Measurements from ENCODE around the gene CHFR.
"Not testable (repeated sequence)": the region's sequence is repeated elsewhere in the genome, so short reads cannot be mapped to it uniquely, and the experiment has no call there.

CHFR gene

DNA sequence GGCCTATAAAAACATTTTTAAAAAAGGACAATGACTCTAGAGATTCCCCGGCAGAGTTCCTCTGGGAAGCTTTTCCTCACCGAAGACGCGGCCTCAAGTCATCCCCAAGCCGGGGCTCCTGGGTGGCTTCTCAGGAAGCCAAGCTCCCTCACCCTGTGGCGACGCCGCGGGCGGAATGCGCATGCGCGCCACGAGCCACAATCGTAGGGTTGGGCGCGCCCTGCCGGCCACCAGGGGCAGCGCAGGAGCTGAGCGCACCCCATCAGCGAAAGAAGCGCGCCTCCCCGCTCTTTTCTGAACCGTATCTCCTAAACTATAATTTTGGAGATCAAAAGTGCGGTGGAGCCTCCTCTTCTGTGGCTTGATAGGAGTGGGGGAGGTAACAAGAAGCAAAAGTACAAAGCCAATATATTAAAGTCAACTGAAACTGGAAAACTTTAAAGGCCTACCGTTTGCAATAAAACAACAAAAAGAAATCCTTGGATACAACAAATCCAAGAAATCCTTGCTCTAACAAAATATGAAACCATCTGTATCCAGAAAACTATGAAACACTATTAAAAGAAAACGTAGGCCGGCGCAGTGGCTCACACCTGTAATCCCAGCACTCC is 17.4 kb upstream of the CHFR start:
- TF ChIP-seq, protein P1, sequence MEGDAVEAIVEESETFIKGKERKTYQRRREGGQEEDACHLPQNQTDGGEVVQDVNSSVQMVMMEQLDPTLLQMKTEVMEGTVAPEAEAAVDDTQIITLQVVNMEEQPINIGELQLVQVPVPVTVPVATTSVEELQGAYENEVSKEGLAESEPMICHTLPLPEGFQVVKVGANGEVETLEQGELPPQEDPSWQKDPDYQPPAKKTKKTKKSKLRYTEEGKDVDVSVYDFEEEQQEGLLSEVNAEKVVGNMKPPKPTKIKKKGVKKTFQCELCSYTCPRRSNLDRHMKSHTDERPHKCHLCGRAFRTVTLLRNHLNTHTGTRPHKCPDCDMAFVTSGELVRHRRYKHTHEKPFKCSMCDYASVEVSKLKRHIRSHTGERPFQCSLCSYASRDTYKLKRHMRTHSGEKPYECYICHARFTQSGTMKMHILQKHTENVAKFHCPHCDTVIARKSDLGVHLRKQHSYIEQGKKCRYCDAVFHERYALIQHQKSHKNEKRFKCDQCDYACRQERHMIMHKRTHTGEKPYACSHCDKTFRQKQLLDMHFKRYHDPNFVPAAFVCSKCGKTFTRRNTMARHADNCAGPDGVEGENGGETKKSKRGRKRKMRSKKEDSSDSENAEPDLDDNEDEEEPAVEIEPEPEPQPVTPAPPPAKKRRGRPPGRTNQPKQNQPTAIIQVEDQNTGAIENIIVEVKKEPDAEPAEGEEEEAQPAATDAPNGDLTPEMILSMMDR (conservative IDR thresholded peaks at IDR 0.05; ENCODE audit: low read length), result peak; percentile 23
- H3K4me3 ChIP-seq (ENCODE audit: low read length), result no peak overlapping the region
- peak; percentile 11 for DNase-seq (ENCODE audit: low read depth)

DNA sequence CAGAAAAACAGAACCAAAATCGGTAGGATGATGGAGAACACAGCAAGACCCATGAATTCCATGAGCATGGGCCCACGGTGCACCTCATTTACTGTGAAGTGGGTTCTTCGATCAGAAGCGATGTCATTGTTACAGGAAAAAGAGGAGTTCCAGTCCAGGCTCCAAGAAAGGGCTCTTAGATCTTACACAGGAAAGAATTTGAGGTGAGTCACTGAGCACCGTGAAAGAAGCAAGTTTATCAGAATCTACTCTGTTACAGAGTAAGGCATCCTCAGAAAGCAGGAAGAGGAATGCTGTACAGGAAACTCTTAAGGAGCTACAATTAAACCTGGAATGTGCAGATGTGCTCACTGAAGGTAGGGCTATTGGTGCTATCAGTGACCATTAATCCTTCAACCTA is 11.6 kb upstream of the CHFR start:
- H3K4me3 ChIP-seq (ENCODE audit: low read length), result no peak overlapping the region
- TF ChIP-seq, protein P1 (conservative IDR thresholded peaks at IDR 0.05; ENCODE audit: low read length), result no peak

DNA sequence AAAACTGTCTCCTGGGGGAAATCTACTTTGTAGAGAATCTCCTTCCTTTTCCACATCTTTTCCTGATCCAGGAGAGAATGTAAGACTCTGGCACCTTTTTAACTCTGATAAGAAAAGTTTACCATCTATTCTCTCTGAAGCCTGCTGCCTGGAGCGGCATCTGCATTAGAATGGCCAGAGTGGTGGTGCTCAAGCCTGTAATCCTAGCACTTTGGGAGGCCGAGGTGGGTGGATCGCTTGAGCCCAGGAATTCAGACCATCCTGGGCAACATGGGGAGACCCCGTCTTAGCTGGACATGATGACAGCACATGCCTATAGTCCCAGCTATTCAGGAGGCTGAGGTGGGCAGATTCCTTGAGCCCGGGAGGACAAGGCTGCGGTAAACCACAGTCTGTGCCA is 1.4 kb upstream of the CHFR start:
- H3K4me3 ChIP-seq (ENCODE audit: low read length), result no peak overlapping the region
- TF ChIP-seq, protein P1 (conservative IDR thresholded peaks at IDR 0.05; ENCODE audit: low read length), result no peak
- DNase-seq (ENCODE audit: low read depth), result no peak

More for the DNA sequence above, 11.6 kb upstream of the CHFR start:
- DNase-seq (ENCODE audit: low read depth), result no peak

DNA sequence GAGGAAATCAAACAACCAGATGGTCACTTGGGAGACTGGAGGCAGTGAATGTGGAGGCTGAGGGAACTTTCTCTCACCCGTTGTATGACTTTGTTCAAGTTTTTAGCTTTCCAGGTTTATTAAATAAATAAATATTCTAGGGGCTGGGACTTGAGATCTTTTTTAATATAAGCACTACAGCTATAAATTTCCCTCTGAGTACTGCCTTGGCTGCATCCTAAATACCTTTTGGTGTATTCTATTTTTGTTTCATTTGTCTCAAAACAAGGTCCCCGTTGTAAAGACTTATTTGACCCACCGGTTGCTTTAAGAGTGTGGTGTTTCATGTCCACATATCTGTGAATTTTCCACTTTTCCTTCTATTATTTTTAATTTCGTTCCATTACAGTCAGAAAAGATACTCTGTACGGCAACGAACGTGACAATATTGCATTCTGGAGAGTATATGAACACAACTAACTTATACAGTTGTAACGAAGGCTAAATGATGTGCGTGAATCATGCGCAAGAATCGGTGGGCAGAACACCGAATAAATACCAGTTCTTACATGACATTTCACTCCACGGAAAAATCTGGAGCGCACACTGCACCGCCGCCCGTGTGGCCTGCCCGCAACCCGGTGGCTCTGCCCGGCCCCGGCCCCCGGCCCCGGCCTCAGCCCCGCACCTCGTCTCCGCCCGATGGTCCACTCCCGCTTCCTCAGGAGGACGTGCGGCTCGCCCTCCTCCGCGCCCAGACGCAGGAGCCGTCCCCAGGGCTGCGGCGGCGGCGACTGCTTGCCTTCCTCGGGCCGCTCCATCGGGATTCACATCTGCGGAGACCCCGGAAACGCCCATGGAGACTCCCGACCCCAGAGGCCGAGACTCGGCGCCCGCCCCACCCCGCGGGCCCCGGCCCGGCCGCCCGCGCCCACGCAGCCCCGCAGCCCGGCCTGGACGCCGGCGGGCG is 602 bp downstream of the CHFR start:
- H3K4me3 ChIP-seq (ENCODE audit: low read length), result peak overlapping the region; percentile 71
- peak; percentile 12 for DNase-seq (ENCODE audit: low read depth)

DNA sequence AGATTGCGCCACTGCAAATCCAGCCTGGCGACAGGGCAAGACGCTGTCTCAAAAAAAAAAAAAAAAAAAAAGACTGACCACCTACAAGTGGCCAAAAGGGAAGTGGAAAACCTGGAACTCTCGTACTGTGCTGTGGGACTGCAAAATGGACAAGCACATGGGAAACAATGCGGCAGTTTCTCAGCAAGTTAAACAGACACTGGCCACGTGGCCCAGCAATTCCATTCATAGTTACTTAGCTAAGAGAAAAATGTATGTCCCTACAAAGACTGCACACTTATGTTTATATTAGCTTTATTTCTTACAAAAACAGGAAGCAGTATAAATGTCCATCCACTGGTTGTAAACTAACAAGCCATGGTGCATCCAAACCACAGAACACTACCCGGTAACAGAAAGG is 5.6 kb downstream of the CHFR start:
- TF ChIP-seq, protein P1 (conservative IDR thresholded peaks at IDR 0.05; ENCODE audit: low read length), result no peak
- no peak for DNase-seq (ENCODE audit: low read depth)
- no peak overlapping the region for H3K4me3 ChIP-seq (ENCODE audit: low read length)

More for the DNA sequence above, 602 bp downstream of the CHFR start:
- TF ChIP-seq, protein P1 (conservative IDR thresholded peaks at IDR 0.05; ENCODE audit: low read length), result no peak

DNA sequence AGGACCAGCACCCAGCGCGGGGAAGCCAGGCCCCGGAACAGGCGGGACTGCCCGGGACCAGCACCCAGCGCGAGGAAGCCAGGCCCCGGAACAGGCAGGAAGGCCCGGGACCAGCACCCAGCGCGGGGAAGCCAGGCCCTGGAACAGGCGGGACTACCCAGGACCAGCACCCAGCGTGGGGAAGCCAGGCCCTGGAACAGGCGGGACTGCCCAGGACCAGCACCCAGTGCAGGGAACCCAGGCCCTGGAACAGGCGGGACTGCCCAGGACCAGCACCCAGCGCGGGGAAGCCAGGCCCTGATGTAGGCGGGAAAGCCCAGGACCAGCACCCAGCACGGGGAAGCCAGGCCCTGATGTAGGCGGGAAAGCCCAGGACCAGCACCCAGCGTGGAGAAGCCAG is 12.8 kb downstream of the CHFR start:
- DNase-seq (ENCODE audit: low read depth); H3K4me3 ChIP-seq (ENCODE audit: low read length): not testable (repeated sequence)

DNA sequence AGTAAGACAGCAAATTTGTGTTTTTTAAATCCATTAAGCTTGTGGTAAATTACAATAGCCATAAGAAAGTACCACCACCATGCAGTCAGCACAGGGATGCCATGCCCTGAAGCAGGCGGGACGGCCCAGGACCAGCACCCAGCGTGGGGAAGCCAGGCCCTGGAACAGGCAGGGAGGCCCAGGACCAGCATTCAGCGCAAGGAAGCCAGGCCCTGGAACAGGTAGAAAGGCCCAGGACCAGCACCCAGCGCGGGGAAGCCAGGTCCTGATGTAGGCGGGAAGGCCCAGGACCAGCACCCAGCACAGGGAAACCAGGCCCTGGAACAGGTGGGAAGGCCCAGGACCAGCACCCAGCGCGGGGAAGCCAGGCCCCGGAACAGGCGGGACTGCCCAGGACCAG is 13.2 kb downstream of the CHFR start:
- DNase-seq (ENCODE audit: low read depth), result no peak
- no peak overlapping the region for H3K4me3 ChIP-seq (ENCODE audit: low read length)
- TF ChIP-seq, protein P1 (conservative IDR thresholded peaks at IDR 0.05; ENCODE audit: low read length), result no peak

Measured in AG10803 (cell line).